Thyroid gland (tissue), 4 donors: ENCODE measurements around the gene TRIM16. TPM values are rescaled to one million over a fixed set of nuclear protein-coding genes. Genes with fewer than 3 reads are reported as not detected.
"Not testable (repeated sequence)": the region's sequence is repeated elsewhere in the genome, so short reads cannot be mapped to it uniquely, and the experiment has no call there.

Experiments used
- DNase-seq, 2 donors: peaks; one replicate each; pipeline ENCODE4 v3.0.0-alpha.2; 2019
- H3K27ac ChIP-seq, 3 donors: fragments of 200-600 bp; sonication (generic); 1 replicate in 2 of 3; 2 replicates in 1 of 3; pipeline ENCODE4 v1.5.1; 2016 to 2019; ENCODE audit warnings: mild to moderate bottlenecking in 1 of 3, moderate library complexity in 1 of 3
- H3K27me3 ChIP-seq: fragments of 200-600 bp; sonication (generic); one replicate; pipeline ENCODE4 v1.5.1; 2019
- H3K36me3 ChIP-seq, 2 donors: fragments of 200-600 bp; sonication (generic); one replicate each; pipeline ENCODE4 v1.5.1; 2016 to 2019
- H3K4me1 ChIP-seq, 2 donors: fragments of 200-600 bp; sonication (generic); one replicate each; pipeline ENCODE4 v1.5.1; 2017 to 2019
- H3K4me3 ChIP-seq, 3 donors: fragments of 200-600 bp; sonication (generic); replicated peaks in 1 of 3; 1 replicate in 2 of 3; 2 replicates in 1 of 3; pipeline ENCODE4 v1.5.1; 2016; ENCODE audit warnings: mild to moderate bottlenecking in 1 of 3
- H3K9me3 ChIP-seq: fragments of 200-600 bp; sonication (generic); one replicate; pipeline ENCODE4 v1.5.1; 2017
- POLR2A ChIP-seq, 2 donors: fragments of 450-650 bp; IDR thresholded peaks; one replicate each; pipeline ENCODE4 v1.6.1; 2017; ENCODE audit warnings: antibody characterized with exemption in 2 of 2, mild to moderate bottlenecking in 2 of 2, moderate library complexity in 1 of 2
- WGBS, 2 donors: methylation state at CpG; one replicate each; pipeline ENCODE4 v1.1.5; 2017; 5-methylcytosine and 5-hydroxymethylcytosine counted together
- intact Hi-C: fragments of 100-400 bp; cut with DNase I; formaldehyde crosslinking; loops from one replicate; pipeline ENCODE4 v1.15.1; 2023
- total RNA-seq, 4 donors: library from RNA; depleted of rRNA; stranded (reverse); fragments of >200 nt; gene quantifications; one replicate each; pipeline ENCODE4 v1.2.3, GENCODE V29; 2016

TRIM16 gene
- total RNA-seq, 4 donors from 2014 or later = 45.4 to 125 (median 90.6) TPM

- H3K9me3 ChIP-seq, DNase-seq, H3K27me3 ChIP-seq, H3K4me3 ChIP-seq, intact Hi-C loops, H3K36me3 ChIP-seq: not testable (repeated sequence)
- H3K27ac ChIP-seq = peak overlapping the region in 2 of 3 donors; percentile 79 to 86
- peak in 1 of 2 donors; percentile 45 for TF ChIP-seq POLR2A (IDR thresholded peaks at IDR 0.05)
- WGBS, 2 donors = 54 to 100% methylated on average over 1 to 2 of the region's 12 CpGs
- H3K4me1 ChIP-seq = peaks cover 13 to 19% of the 10 kb centered on the region in 2 donors
Measured at GRCh38 chr17:15642505-15643251, 41.4 kb downstream of the TRIM16 start.

GRCh38 chr17:15642014-15642413, 42.1 kb downstream of the TRIM16 start:
- H3K36me3 ChIP-seq, H3K27me3 ChIP-seq, H3K9me3 ChIP-seq, H3K4me3 ChIP-seq, intact Hi-C loops: not testable (repeated sequence)
- Histone ChIP-seq H3K4me1 (peaks cover 13 to 17% of the 10 kb centered on the region in 2 donors), H3K27ac (peak overlapping the region; percentile 26 to 58 (median 52))
- DNase-seq = peak; percentile 18 to 23
- WGBS, 2 donors = 67 to 76% methylated on average over 1 of the region's 4 CpGs

GRCh38 chr17:15630930-15631453, 53.1 kb downstream of the TRIM16 start:
- peaks cover 10 to 22% of the 10 kb centered on the region in 2 donors for H3K36me3 ChIP-seq
- DNase-seq, intact Hi-C loops, H3K27me3 ChIP-seq, H3K4me3 ChIP-seq, H3K9me3 ChIP-seq, H3K4me1 ChIP-seq, H3K27ac ChIP-seq: not testable (repeated sequence)
- WGBS, 2 donors = 79% methylated on average over 2 of the region's 2 CpGs

- 87 to 91% methylated on average over 7 of the region's 7 CpGs for WGBS, 2 donors
- H3K27ac ChIP-seq, H3K4me3 ChIP-seq, intact Hi-C loops, H3K4me1 ChIP-seq, H3K9me3 ChIP-seq, H3K27me3 ChIP-seq, DNase-seq: not testable (repeated sequence)
- H3K36me3 ChIP-seq = peaks cover 10 to 22% of the 10 kb centered on the region in 2 donors
Measured at GRCh38 chr17:15629991-15630390, 54.1 kb downstream of the TRIM16 start.

GRCh38 chr17:15623661-15624209, 60.4 kb downstream of the TRIM16 start:
- intact Hi-C loops, H3K27ac ChIP-seq, DNase-seq, H3K4me1 ChIP-seq, H3K36me3 ChIP-seq, H3K9me3 ChIP-seq, H3K27me3 ChIP-seq, H3K4me3 ChIP-seq: not testable (repeated sequence)
- WGBS, 2 donors = 74 to 83% methylated on average over 3 of the region's 3 CpGs

- H3K27ac ChIP-seq, H3K4me3 ChIP-seq, intact Hi-C loops, H3K4me1 ChIP-seq, DNase-seq, H3K9me3 ChIP-seq, H3K27me3 ChIP-seq, H3K36me3 ChIP-seq: not testable (repeated sequence)
- 85 to 96% methylated on average over 3 of the region's 4 CpGs for WGBS, 2 donors
Measured at GRCh38 chr17:15623255-15623654, 60.9 kb downstream of the TRIM16 start.

GRCh38 chr17:15622124-15622523, 62.0 kb downstream of the TRIM16 start:
- intact Hi-C loops, H3K27me3 ChIP-seq, H3K4me1 ChIP-seq, H3K4me3 ChIP-seq, H3K27ac ChIP-seq, DNase-seq, H3K9me3 ChIP-seq, H3K36me3 ChIP-seq: not testable (repeated sequence)
- WGBS, 2 donors = 85 to 90% methylated on average over 5 to 8 of the region's 8 CpGs

- WGBS, 2 donors = 38 to 41% methylated on average over 9 to 11 of the region's 12 CpGs
- H3K4me3 ChIP-seq, H3K27me3 ChIP-seq, H3K9me3 ChIP-seq, H3K27ac ChIP-seq, H3K36me3 ChIP-seq, H3K4me1 ChIP-seq, DNase-seq, intact Hi-C loops: not testable (repeated sequence)
Measured at GRCh38 chr17:15619331-15620058, 64.6 kb downstream of the TRIM16 start, which contains the start of gene FBXW10B. Gene FBXW10B, minus strand, starts transcription at chr17:15619704. Its CDS starts 192 bp downstream, at chr17:15619512.

- H3K27me3 ChIP-seq, intact Hi-C loops, H3K36me3 ChIP-seq, H3K9me3 ChIP-seq, H3K4me3 ChIP-seq, H3K4me1 ChIP-seq, DNase-seq, H3K27ac ChIP-seq: not testable (repeated sequence)
- WGBS, 2 donors = 68 to 69% methylated on average over 4 of the region's 4 CpGs
Measured at GRCh38 chr17:15616828-15617227, 67.3 kb downstream of the TRIM16 start.

- DNase-seq, H3K27ac ChIP-seq, H3K9me3 ChIP-seq, H3K4me3 ChIP-seq, H3K4me1 ChIP-seq, H3K36me3 ChIP-seq, H3K27me3 ChIP-seq, intact Hi-C loops: not testable (repeated sequence)
- WGBS, 2 donors = 35 to 38% methylated on average over 6 of the region's 6 CpGs
Measured at GRCh38 chr17:15615850-15616249, 68.3 kb downstream of the TRIM16 start.

GRCh38 chr17:15613111-15613510, 71.0 kb downstream of the TRIM16 start:
- H3K9me3 ChIP-seq, H3K36me3 ChIP-seq, H3K27me3 ChIP-seq, H3K27ac ChIP-seq, H3K4me3 ChIP-seq, H3K4me1 ChIP-seq, DNase-seq, intact Hi-C loops: not testable (repeated sequence)
- 94 to 100% methylated on average over 1 of the region's 1 CpG for WGBS, 2 donors

GRCh38 chr17:15592960-15593359, 91.2 kb downstream of the TRIM16 start:
- H3K36me3 ChIP-seq, H3K27ac ChIP-seq, H3K9me3 ChIP-seq, H3K27me3 ChIP-seq, H3K4me3 ChIP-seq, DNase-seq, H3K4me1 ChIP-seq, intact Hi-C loops: not testable (repeated sequence)
- 85 to 87% methylated on average over 8 of the region's 8 CpGs for WGBS, 2 donors
